Astrocyte (in vitro differentiated cells and primary cell): ENCODE results near the gene SEMA7A. TPM values are rescaled to one million over a fixed set of nuclear protein-coding genes. Genes with fewer than 3 reads are reported as not detected.

Source experiments
- DNase-seq: peaks from one replicate; pipeline ENCODE4 v3.0.0-alpha.2; 2010; ENCODE audit warnings: low read depth
- FAIRE-seq: peaks from 2 replicates; lab custom pipeline; 2011; peaks lifted over from hg19 to GRCh38; lab: Jason Lieb, UNC
- H2AFZ ChIP-seq: 2 replicates; pipeline ENCODE4 v1.6.0; 2012; ENCODE audit warnings: low read depth, low read length, inconsistent platforms
- H3K27ac ChIP-seq: 2 replicates; pipeline ENCODE4 v1.5.1; 2011; ENCODE audit warnings: low read depth, low read length, inconsistent platforms
- H3K27me3 ChIP-seq: 2 replicates; pipeline ENCODE4 v1.6.0; 2011; ENCODE audit warnings: low read length, inconsistent platforms; ENCODE audit not compliant: insufficient read depth
- H3K36me3 ChIP-seq: 2 replicates; pipeline ENCODE4 v1.5.1; 2011; ENCODE audit warnings: low read length, inconsistent platforms; ENCODE audit not compliant: insufficient read depth
- H3K4me1 ChIP-seq: 2 replicates; pipeline ENCODE4 v1.5.1; 2011; ENCODE audit warnings: low read length, inconsistent platforms; ENCODE audit not compliant: insufficient read depth
- H3K4me2 ChIP-seq: 2 replicates; pipeline ENCODE4 v1.6.0; 2012; ENCODE audit warnings: low read length, inconsistent platforms
- H3K4me3 ChIP-seq: 2 replicates; pipeline ENCODE4 v1.5.1; 2011; ENCODE audit warnings: low read depth, mild to moderate bottlenecking, low read length, inconsistent platforms; ENCODE audit not compliant: insufficient read depth
- H3K79me2 ChIP-seq: 2 replicates; pipeline ENCODE4 v1.6.0; 2012; ENCODE audit warnings: mild to moderate bottlenecking, low read length, inconsistent platforms; ENCODE audit not compliant: insufficient read depth
- H3K9ac ChIP-seq: 2 replicates; pipeline ENCODE4 v1.6.0; 2012; ENCODE audit warnings: mild to moderate bottlenecking, low read length, inconsistent platforms
- H3K9me3 ChIP-seq: 2 replicates; pipeline ENCODE4 v1.5.1; 2012; ENCODE audit warnings: low read depth, mild to moderate bottlenecking, low read length, inconsistent platforms; ENCODE audit not compliant: insufficient read depth
- H4K20me1 ChIP-seq: 2 replicates; pipeline ENCODE4 v1.6.0; 2012; ENCODE audit warnings: low read length, inconsistent platforms; ENCODE audit not compliant: insufficient read depth
- H3K27ac Mint-ChIP-seq: one replicate; pipeline ENCODE4 v1.8.0; 2021; ENCODE audit warnings: mild to moderate bottlenecking, mixed read lengths; ENCODE audit not compliant: unreplicated experiment
- H3K27me3 Mint-ChIP-seq: one replicate; pipeline ENCODE4 v1.8.0; 2021; ENCODE audit warnings: low read depth, mixed read lengths; ENCODE audit not compliant: unreplicated experiment
- H3K36me3 Mint-ChIP-seq: one replicate; pipeline ENCODE4 v1.8.0; 2021; ENCODE audit warnings: low read depth, mixed read lengths; ENCODE audit not compliant: unreplicated experiment
- H3K4me1 Mint-ChIP-seq: one replicate; pipeline ENCODE4 v1.8.0; 2021; ENCODE audit warnings: low read depth, mixed read lengths; ENCODE audit not compliant: unreplicated experiment
- H3K4me3 Mint-ChIP-seq: one replicate; pipeline ENCODE4 v1.8.0; 2021; ENCODE audit warnings: mild to moderate bottlenecking, moderate library complexity, mixed read lengths; ENCODE audit not compliant: unreplicated experiment
- H3K9me3 Mint-ChIP-seq: one replicate; pipeline ENCODE4 v1.8.0; 2021; ENCODE audit warnings: mild to moderate bottlenecking, mixed read lengths; ENCODE audit not compliant: unreplicated experiment
- CTCF ChIP-seq: IDR thresholded peaks from 2 replicates; pipeline ENCODE4 v1.5.1; 2011; ENCODE audit warnings: low read depth, mild to moderate bottlenecking, inconsistent platforms, low read length, moderate library complexity; ENCODE audit not compliant: insufficient read depth
- EZH2 ChIP-seq: IDR thresholded peaks from 2 replicates; pipeline ENCODE4 v1.6.1; 2012; ENCODE audit warnings: mild to moderate bottlenecking, low read length, inconsistent platforms; ENCODE audit not compliant: insufficient read depth
- total RNA-seq: library from RNA; stranded (reverse); gene quantifications from 2 replicates; pipeline ENCODE4 v1.2.1, GENCODE V29; 2021

The SEMA7A gene
- total RNA-seq, 1 donor from 2014 or later: 26.7 TPM

- no peaks in the 10 kb centered on the region for H3K36me3 Mint-ChIP-seq
- Histone ChIP-seq H3K9ac (peak overlapping the region; percentile 68), H3K4me1 (peaks cover 41% of the 10 kb centered on the region), H3K36me3 (no peaks in the 10 kb centered on the region), H3K27me3 (no peaks in the 10 kb centered on the region), H4K20me1 (no peaks in the 10 kb centered on the region), H3K4me2 (peak overlapping the region; percentile 55), H3K79me2 (no peaks in the 10 kb centered on the region), H3K27ac (peak overlapping the region; percentile 74), H2AFZ (no peak overlapping the region), H3K9me3 (no peaks in the 10 kb centered on the region), H3K4me3 (no peak overlapping the region)
- peak; percentile 73 for DNase-seq
- no peak for TF ChIP-seq EZH2
- no peak for TF ChIP-seq CTCF
- no peaks in the 10 kb centered on the region for H3K27me3 Mint-ChIP-seq
- peaks cover 22% of the 10 kb centered on the region for H3K4me1 Mint-ChIP-seq
- H3K27ac Mint-ChIP-seq: peak overlapping the region; percentile 72
- FAIRE-seq: no peak
- H3K9me3 Mint-ChIP-seq: no peaks in the 10 kb centered on the region
- peak overlapping the region; percentile 17 for H3K4me3 Mint-ChIP-seq
Observed at GRCh38 chr15:74383695-74384565, 49.8 kb downstream of the SEMA7A start.

GRCh38 chr15:74383286-74383685, 50.5 kb downstream of the SEMA7A start:
- Mint-ChIP-seq H3K4me3 (no peak overlapping the region), H3K36me3 (no peaks in the 10 kb centered on the region), H3K4me1 (peaks cover 22% of the 10 kb centered on the region), H3K27me3 (no peaks in the 10 kb centered on the region), H3K9me3 (no peaks in the 10 kb centered on the region), H3K27ac (no peak overlapping the region)
- H3K36me3 ChIP-seq: no peaks in the 10 kb centered on the region
- peak overlapping the region; percentile 55 for H3K4me2 ChIP-seq
- H3K27me3 ChIP-seq: no peaks in the 10 kb centered on the region
- no peak overlapping the region for H2AFZ ChIP-seq
- TF ChIP-seq CTCF (no peak), EZH2 (no peak)
- H3K4me3 ChIP-seq: no peak overlapping the region
- H3K9ac ChIP-seq: no peak overlapping the region
- H3K4me1 ChIP-seq: peaks cover 46% of the 10 kb centered on the region
- H3K9me3 ChIP-seq: no peaks in the 10 kb centered on the region
- DNase-seq (no peak), FAIRE-seq (no peak)
- H3K27ac ChIP-seq: peak overlapping the region; percentile 74
- H3K79me2 ChIP-seq: no peaks in the 10 kb centered on the region
- H4K20me1 ChIP-seq: no peaks in the 10 kb centered on the region
